NCI-H774 (cell line): Measurements from ENCODE around the gene SELENON.

Source experiments
- DNase-seq: peaks from one replicate; lab custom pipeline; 2025; lab: John Stamatoyannopoulos, UW

Gene SELENON

DNA sequence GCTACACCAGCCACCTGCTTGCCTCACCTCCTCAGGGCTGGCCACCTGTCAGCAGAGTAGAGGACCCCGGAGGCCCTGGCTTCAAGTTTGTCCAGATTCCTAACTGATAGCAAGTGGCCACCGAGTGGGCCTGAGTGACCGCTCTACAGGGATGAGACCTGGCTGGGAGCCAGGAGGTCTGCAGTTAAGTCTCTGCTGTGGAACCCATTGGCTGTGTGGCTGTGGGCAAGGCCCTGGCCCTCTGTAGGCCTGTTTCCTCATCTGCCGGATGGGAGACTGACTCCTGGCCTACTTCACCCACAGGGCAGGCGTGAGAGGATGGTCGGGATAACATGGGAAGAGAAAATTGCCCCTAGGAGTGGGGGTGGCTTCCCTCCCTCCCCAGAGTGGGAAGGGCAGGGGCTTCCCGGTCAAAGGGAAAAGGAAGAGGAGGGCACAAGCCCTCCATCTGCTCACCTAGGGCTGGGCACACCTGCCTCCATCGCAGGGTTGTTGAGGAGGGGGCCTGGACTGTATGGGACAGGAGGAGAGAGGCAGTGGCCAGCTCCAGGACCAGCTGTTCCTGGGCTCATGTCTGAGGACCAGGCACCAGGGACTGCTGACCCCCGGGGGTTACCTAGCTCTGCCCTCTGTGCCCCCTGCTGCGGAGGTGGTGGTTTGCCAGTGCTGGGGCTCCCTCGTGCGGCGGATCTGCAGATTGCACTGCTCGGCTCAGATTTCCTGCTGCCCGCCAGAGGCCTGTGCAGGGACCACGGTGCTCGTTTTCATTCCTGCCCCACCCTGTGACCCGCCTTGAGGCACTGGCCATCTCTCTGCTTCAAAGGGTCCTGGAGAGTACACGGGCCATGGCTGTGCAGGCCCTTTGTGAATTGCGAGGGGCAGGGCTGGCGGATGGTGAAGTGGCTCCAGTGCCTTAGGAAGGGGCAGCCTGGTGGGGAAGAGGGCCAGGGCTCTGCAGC is 10.6 kb downstream of the SELENON start:
- DNase-seq, result no peak

DNA sequence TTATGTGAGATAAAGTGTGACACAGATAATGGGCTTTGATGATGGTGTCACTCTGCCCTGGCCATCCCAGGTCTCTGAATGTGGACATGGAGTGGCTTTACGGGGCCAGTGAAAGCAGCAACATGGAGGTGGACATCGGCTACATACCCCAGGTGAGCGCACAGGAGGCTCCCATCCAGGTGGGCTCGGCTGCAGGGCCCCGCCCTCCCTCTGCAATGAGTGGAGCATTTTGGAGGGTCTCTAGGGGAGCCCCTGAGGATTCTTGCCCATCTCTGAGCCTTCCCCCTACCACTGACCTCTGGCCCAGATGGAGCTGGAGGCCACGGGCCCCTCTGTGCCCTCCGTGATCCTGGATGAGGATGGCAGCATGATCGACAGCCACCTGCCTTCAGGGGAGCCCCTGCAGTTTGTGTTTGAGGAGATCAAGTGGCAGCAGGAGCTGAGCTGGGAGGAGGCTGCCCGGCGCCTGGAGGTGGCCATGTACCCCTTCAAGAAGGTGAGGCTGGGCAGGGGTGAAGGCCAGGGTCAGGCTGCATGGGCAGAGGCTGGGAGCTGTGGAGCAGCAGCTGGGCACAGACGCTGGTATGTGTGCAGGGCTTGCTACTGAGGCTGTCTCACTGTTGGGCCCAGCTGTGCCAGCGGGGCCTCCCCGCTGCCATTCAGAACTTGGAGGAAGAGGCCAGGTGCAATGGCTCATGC is 11.5 kb downstream of the SELENON start:
- no peak for DNase-seq

DNA sequence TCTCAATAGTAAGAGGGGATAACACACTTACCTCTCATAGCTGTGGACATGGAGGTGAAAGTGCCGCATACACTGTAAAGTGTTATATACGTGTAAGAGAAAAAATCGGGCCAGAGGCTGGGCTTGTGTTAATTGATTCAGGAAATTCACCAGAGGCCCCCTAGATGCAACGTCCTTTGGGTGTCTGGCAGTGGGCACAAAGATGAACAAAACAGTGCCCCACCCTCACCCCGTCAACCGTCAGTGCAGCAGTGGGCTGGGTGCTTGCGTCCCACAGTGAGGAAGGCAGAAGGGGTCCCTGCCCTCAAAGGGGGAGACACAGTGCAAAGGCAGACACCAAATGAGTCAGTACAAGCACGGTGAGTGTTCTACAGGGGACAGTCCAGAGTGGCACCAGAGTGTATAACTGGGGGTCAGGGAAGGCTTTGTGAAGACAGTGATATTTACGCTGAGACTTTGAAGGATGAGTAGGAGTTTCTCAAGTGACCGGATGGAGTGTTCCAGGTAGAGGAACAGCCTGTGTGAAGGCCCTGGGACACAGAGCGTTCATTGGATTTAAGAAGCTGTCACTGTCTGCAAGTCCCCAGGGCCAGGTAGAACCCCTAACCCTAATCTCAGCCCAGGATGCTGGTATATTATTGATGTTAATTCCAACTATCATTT is 13.2 kb downstream of the SELENON start:
- DNase-seq, result no peak

DNA sequence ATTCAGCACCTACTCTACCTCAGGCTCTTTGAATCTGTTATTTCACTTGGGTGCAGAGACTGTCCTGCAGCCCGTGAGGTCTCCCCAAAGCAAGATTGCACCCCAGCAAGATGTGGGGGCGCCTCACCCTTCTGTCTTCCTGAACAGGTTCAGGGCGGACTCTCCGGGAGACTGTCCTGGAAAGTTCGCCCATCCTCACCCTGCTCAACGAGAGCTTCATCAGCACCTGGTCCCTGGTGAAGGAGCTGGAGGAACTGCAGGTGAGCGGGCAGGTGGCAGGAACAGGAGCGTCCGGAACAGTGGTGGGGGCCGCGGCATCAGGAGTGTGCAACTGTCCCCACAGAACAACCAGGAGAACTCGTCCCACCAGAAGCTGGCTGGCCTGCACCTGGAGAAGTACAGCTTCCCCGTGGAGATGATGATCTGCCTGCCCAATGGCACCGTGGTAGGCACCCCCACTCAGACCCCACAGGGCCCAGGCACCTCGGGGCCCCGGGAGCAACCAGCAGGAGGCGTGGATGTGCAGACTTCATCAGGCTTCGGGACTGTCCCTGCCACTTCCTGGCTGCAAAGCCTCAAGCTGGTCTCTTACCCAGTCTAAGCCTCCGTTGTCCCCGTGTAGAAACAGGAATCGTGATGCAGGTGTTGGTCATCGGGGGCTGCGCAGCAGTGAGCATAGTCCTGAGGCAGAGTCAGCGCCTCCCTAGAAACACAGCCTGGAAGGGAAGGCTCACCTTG is 13.9 kb downstream of the SELENON start:
- no peak for DNase-seq

DNA sequence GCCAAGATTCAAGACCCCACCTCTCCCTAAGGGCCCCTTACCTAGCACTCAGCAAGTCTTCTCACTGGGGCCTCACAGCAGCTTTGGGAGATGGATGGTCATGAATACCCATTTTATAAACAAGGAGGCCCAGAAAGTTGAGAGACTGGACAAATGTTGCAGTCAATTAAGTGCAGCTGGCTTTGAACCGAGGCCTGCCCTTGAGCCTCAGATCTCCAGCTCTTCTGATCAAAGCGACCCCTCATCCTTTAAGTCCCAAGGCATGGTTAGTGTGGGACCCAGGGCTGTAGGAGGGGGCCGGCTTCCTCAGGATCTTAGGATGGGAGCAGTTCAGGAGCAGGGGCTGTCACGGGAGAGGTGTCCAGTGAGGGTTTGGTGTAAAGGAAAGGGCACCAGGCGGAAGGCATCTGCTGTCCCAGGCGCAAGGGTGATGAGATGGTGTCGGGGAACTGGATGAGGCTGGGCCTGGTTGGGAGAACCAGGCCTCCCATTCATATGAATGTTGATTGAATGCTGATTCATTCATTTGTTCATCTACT is 14.6 kb downstream of the SELENON start:
- no peak for DNase-seq

DNA sequence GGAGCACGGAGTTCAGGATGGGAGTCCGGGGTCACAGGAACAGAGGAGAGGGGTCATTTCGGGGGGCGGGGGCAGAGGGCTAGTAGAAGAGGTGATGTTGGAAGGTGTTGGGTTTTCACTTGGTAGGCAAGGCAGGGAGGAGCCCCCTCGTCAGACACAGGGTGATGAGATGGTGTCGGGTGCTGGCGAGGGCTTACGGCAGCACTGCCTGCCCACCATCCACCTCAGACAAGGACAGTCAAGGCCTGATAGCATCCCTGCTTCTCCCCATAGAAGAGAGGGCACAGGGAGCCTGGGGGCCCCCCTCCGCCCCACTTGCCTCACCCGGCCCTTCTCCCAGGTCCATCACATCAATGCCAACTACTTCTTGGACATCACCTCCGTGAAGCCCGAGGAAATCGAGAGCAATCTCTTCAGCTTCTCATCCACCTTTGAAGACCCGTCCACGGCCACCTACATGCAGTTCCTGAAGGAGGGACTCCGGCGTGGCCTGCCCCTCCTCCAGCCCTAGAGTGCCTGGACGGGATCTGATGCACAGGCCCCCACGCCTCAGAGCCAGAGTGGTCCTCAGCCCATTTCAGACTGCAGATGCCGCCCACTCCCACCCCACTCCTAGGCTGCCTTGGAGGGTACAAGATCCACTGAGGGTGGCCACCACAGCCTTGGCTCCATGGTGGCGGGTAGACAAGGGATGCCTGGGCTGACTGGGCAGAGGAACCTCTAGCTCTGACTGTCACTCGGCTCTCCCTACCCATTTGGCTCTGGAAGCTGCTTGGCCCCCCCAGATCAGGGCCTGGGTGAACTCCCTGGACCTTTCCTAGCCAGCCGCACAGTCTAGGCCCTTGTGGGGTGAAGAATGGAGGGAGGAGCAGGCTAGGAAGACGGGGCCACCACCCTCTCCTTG is 15.5 kb downstream of the SELENON start:
- DNase-seq, result no peak

DNA sequence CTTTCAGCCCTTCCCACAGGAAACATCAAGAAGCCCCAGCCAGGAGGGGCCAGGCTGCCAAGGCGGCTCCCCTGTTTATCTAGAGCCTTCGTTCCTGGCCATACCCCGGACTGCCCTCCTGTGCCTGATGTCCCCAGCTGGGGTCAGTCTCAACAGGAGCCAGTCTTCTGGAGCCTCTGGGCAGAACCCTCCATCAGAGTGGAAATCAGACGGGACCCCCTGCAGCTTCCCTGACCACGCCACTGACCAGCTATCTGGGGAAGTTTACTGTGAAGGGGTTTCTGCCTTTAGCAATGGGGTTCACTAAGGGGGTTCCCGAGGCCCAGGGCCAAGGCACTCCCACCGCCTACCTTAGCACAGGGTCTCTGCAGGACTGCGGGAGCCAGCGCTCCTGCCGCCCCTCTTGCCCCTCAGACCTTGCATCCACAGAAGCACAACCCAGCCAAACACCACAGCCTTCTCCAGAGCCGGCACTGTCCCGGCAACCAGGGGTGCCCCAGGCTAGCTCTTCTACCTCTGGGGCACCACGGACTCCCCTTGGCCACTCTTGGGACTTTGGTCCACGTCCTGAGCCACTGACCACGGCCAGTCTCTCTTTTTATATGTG is 16.2 kb downstream of the SELENON start:
- DNase-seq, result no peak

DNA sequence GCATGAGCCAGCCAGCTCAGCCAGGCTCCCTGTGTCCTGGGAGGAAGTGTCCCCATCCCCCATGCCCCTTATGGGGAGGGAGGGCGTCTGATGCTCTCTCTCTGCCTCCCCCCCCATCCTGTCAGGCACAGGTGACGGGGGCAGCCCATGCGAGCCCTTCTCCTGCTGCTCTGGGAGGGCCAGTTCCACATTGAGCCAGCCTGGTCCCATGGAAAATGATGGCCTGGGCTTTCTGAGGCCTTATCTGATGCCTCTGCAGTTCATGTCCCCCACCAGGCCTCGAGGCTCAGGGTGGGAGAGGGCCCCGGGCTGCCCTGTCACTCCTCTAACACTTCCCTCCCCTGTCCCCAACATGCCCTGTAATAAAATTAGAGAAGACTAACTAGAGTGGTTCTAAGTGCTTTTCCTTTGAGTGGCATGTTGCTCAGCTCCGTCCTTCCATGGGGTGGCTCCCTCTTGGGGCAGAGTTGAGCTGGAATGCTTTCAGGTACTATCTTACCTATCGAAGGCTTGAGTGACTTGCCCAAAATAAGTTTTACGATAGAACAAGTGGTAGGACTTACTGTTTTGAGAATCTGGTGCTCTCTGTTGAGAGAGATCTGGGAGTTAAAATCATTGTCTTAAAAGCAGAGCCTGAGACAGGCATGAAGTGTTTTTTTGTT is 18.0 kb downstream of the SELENON start:
- no peak for DNase-seq

DNA sequence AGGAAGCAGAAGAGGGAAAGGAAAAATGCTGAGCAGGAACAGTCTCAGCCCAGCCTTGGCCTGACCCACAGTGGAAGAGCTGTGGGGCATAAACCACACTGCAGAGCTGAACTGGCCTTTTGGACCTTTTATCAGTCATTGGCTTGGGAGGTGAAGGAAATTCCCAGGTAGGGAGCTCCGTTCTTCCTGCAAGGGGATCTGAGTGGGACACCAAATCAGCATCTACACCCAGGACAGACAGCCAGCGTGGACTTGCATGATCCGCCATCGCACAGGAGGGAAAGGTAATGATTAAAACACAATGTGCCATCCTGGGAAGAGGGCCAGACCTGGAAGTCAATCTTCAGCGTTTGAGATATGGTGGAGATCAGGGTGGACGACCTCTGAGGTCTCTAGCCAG is 18.6 kb downstream of the SELENON start:
- DNase-seq, result no peak

DNA sequence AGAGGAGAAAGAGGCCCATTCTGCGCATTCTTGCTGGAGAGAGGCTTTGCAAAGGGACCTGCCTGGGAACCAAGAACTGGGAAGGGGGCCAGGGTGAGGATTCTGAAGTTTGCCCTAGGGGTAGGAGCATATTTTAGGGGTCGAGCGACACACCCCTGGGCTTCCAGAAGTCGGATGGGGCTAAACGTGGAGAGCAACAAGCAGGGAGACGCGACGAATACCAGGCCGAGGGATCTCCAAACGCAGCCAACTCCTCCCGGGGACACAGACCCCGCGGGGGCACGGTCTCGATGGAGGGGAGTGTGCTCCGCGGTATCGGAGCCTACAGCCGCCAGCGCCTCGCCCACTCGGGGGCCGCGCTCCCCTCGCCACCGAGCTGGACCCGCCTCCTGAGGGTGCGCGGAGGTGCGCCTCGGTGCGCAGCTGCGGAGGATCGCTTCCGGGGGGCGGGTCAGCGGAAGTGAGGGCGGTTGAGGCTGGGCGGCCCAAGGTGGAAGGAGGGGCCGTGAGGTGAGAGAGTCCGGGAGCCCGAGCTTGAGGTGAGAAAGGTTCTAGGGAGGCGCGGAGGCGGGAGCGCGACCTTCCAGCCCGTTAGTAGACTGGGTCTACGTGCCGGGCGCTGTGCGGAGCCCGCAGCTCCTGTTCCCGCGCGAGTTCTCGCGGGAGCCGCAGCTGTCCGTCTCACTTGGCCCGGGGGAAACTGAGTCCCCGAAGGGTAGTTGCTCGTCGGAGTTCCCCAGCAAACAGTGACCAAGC is 19.7 kb downstream of the SELENON start, which contains the start of gene MTFR1L:
MTFR1L (plus strand) TSS at position 464 of the 756 bp plus-strand sequence. CDS start 3,151 bp downstream, outside the sequence.
- DNase-seq, result peak; percentile 58

DNA sequence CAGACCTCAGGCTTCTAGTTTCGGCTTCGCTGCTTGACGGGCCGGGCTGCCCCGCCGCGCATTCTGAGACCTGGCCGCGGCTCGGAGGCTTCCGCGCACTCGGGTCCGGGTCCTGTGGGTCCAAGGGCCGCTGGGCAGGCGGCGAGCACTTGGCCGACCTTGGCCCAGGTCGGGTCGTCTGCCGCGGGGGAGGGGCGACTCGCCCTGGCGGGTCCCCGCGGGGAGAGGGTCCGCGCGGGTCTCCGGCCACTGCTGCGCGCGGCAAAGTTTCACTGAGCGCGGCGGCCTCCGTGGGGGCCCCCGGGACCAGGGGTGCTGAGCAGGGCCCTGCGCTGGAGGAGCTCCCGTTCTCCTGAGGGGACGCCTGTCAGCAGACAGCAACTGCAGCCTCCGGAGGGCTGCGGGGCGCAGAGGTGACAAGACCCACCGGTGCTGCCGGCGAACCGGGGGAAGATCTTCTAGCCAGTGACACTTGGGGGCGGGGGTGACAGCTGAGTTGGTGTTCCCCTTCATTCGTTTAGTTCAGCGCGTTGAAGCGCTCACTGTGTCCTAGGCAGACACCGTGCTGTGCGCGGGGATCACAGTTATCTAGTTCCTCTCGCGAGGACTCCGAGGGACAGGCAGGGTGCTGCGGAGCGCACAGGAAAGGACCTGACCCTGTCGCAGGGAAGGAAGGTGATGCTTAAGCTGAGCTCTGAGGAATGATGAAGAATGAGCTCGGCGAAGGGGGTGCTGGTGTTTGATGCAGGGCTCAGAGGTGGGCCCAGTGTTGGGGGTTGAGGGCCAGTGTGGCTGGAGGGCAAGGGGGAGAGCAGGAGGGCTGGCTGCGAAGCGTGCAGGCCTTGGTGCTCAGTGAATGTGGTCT is 20.5 kb downstream of the SELENON start:
- DNase-seq, result no peak

DNA sequence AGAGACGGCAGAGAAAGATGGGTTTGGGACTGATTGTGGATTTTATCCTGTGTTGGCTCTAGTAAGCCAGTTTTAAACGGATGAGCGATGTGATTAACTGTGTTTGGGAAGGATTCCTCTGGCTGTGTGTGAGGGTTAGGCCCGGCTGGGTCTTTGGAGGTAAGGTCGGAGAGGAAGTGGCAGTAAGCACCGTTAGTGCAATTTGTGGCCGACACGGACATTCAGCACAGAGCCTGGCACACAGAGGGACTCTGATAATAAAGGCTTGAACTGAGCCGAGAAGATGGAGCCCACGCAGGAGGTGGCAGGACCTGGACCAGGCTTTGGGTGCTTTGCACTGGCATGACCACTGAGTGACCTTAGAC is 21.1 kb downstream of the SELENON start:
- no peak for DNase-seq

DNA sequence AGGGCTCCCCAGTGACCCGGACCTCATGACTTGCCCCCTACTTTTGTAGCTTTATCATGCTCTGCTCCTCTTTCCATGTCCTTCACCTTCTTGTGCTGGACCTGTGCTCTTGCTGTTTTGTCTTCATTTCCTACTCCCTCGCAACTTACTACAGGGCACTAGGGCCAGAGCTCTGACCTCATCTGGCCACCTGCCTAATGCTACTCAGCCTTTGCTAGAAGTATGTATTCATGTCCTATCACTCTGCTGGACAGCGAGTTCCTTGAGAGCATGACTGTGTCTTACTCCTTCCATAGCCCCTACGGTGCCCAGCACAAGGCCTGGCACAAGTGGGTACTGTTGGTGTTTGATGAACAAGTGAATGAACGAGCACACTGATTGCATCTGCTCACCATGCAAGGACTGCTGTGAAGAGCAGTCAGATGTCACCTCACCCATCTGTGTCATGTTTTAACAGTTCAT is 21.7 kb downstream of the SELENON start:
- DNase-seq, result no peak

DNA sequence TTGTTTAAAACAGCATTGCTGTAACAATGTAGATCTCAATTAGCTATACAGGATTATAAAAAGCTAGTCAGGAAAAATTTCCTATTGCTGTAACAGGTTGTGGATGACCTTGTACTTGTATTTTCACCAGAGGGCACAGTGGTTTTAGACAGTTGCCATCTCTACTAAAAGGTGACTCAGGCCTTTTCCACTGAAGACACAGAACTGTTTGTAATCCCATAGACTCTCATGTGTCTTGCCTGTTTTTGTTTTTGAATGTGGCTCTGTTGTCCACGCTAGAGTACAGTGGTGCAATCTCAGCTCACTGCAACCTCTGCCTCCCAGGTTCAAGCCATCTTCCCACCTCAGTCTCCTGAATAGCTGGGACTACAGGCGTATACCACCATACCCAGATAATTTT is 25.6 kb downstream of the SELENON start:
- DNase-seq, result no peak

DNA sequence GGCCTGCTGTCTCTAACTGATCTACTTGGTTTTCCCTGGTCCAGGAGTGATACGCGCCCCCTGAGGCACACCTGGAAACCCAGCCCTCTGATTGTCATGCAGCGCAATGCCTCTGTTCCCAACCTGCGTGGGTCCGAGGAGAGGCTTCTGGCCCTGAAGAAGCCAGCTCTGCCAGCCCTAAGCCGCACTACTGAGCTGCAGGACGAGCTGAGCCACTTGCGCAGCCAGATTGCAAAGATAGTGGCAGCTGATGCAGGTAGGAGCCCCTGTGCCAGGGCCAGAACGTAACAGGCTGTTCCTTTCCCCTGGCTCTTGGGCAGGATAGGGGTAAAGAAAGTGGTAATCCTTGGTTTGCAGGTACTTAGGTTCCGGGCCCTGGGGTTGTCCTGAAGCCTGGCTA is 26.6 kb downstream of the SELENON start:
- no peak for DNase-seq

DNA sequence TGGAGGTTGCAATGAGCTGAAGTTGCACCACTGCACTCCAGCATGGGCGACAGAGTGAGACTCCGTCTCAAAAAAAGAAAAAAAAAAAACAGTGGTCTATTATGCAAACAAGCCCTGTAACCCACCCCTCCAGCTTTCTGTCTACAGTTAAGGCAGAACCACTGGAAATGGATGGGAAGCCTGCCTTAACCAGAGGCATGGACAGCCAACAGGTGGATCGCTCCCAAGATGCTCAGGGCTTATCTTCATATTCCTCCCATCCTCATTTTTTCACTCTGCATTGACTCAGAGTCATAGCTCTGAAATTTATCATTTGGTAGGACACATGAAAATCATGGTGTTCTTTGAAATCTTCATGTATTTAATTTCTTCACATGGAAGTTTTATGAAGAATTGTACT is 28.5 kb downstream of the SELENON start:
- no peak for DNase-seq

DNA sequence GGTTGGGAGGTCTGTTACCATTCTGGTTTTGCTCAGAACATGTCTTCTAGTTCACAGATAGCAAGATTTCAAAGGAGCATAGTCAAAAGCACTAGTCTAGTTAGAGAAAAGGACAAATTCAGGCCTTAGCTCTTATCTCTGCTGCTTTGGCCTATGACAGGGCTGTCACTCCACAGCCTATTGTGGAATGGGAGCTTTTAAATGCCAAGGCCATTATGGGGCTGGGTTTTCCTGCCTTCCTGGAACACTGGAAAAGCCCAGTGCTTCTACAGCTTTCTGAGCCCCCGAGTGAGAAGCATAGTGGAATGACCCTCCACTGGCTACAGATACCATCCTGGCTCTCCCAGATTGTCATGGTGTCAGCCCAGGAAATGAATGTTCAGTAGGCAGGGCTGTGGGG is 29.1 kb downstream of the SELENON start:
- no peak for DNase-seq
